Esophagus muscularis mucosa (tissue), 4 donors: Measurements from ENCODE around the gene PCDH1. TPM values are rescaled to one million over a fixed set of nuclear protein-coding genes. Genes with fewer than 3 reads are reported as not detected.

Experiments
- DNase-seq: peaks from one replicate; pipeline ENCODE4 v3.0.0-alpha.2; 2017; ENCODE audit errors: extremely low spot score
- H3K27ac ChIP-seq, 4 donors: fragments of 200-600 bp; sonication (generic); replicated peaks in 1 of 4; 1 replicate in 3 of 4; 2 replicates in 1 of 4; pipeline ENCODE4 v1.5.1; 2016 to 2019; ENCODE audit warnings: mild to moderate bottlenecking in 1 of 4
- H3K27me3 ChIP-seq, 4 donors: fragments of 200-600 bp; sonication (generic); one replicate each; pipeline versions ENCODE4 v1.5.1 to v1.6.0; 2016 to 2019
- H3K36me3 ChIP-seq, 4 donors: fragments of 200-600 bp; sonication (generic); one replicate each; pipeline ENCODE4 v1.5.1; 2016 to 2019
- H3K4me1 ChIP-seq, 4 donors: fragments of 200-600 bp; sonication (generic); one replicate each; pipeline ENCODE4 v1.5.1; 2016 to 2019
- H3K4me3 ChIP-seq, 4 donors: fragments of 200-600 bp; sonication (generic); 1 replicate in 2 of 4; 2 replicates in 2 of 4; pipeline ENCODE4 v1.5.1; 2016 to 2019; ENCODE audit warnings: mild to moderate bottlenecking in 4 of 4, moderate library complexity in 1 of 4
- H3K9me3 ChIP-seq, 4 donors: fragments of 200-600 bp; sonication (generic); 1 replicate in 3 of 4; 2 replicates in 1 of 4; pipeline ENCODE4 v1.5.1; 2016 to 2019
- CTCF ChIP-seq, 3 experiments: fragments of 200-600 bp in 2 of 3; fragments of 450-650 bp in 1 of 3; sonication (generic) in 2 of 3; IDR thresholded peaks; one replicate each; pipeline ENCODE4 v1.5.1; 2017 to 2019; ENCODE audit warnings: antibody characterized with exemption in 3 of 3, mild to moderate bottlenecking in 2 of 3, moderate library complexity in 1 of 3
- EP300 ChIP-seq: sonication (generic); formaldehyde crosslinking; IDR thresholded peaks from one replicate; pipeline ENCODE4 v1.6.1; 2017; ENCODE audit warnings: antibody characterized with exemption
- POLR2A ChIP-seq: fragments of 450-650 bp; IDR thresholded peaks from one replicate; pipeline ENCODE4 v1.6.1; 2017; ENCODE audit warnings: antibody characterized with exemption, moderate library complexity, mild to moderate bottlenecking, low read depth
- POLR2AphosphoS5 ChIP-seq, 2 donors: sonication (generic); formaldehyde crosslinking; IDR thresholded peaks; one replicate each; pipeline ENCODE4 v1.6.1; 2017; ENCODE audit warnings: antibody characterized with exemption in 2 of 2
- WGBS: methylation state at CpG from one replicate; pipeline ENCODE4 v1.1.5; 2018; 5-methylcytosine and 5-hydroxymethylcytosine counted together
- intact Hi-C: fragments of 100-400 bp; cut with DNase I; formaldehyde crosslinking; loops from one replicate; pipeline ENCODE4 v1.15.1; 2023
- total RNA-seq, 4 donors: library from RNA; depleted of rRNA; stranded (reverse); fragments of >200 nt; gene quantifications; one replicate each; pipeline versions ENCODE4 v1.1.0 to v1.2.1, GENCODE V29; 2016

The PCDH1 gene
- total RNA-seq, 4 donors from 2014 or later, result 18.7 to 57.8 (median 38.2) TPM

- no peaks in the 10 kb centered on the region for H3K36me3 ChIP-seq
- H3K4me3 ChIP-seq, result no peak overlapping the region
- H3K4me1 ChIP-seq, result peaks cover 4 to 14% (median 12%) of the 10 kb centered on the region in 4 donors
- no CpG with 5 or more reads among the region's 2 CpGs for WGBS
- H3K9me3 ChIP-seq, result no peaks in the 10 kb centered on the region
- peaks cover 0 to 6% (median 0%) of the 10 kb centered on the region in 4 donors for H3K27me3 ChIP-seq
- DNase-seq, result no peak
- H3K27ac ChIP-seq, result no peak overlapping the region
- intact Hi-C loops, result no loop called here
- TF ChIP-seq CTCF (IDR thresholded peaks at IDR 0.05) (no peak), POLR2A (no peak), POLR2AphosphoS5 (IDR thresholded peaks at IDR 0.05) (no peak), EP300 (no peak)
Observed at GRCh38 chr5:141910271-141910673, 32.1 kb upstream of the PCDH1 start.

GRCh38 chr5:141909212-141909611 is 31.0 kb upstream of the PCDH1 start:
- intact Hi-C loops, result no loop called here
- DNase-seq, result no peak
- Histone ChIP-seq H3K4me1 (peaks cover 4 to 10% (median 8%) of the 10 kb centered on the region in 4 donors), H3K9me3 (no peaks in the 10 kb centered on the region), H3K36me3 (no peaks in the 10 kb centered on the region), H3K27me3 (peaks cover 0 to 6% (median 0%) of the 10 kb centered on the region in 4 donors), H3K27ac (no peak overlapping the region), H3K4me3 (no peak overlapping the region)
- TF ChIP-seq CTCF (IDR thresholded peaks at IDR 0.05) (no peak), POLR2AphosphoS5 (IDR thresholded peaks at IDR 0.05) (no peak)
- 70% methylated on average over 4 of the region's 4 CpGs for WGBS

- no peak for DNase-seq
- H3K4me3 ChIP-seq, result no peak overlapping the region
- H3K4me1 ChIP-seq, result peaks cover under 1 to 6% (median 4%) of the 10 kb centered on the region in 4 donors
- TF ChIP-seq CTCF (IDR thresholded peaks at IDR 0.05) (no peak), POLR2AphosphoS5 (IDR thresholded peaks at IDR 0.05) (no peak), EP300 (no peak), POLR2A (no peak)
- H3K9me3 ChIP-seq, result no peaks in the 10 kb centered on the region
- no peaks in the 10 kb centered on the region for H3K36me3 ChIP-seq
- 92% methylated on average over 2 of the region's 2 CpGs for WGBS
- no peak overlapping the region for H3K27ac ChIP-seq
- intact Hi-C loops, result no loop called here
- peaks cover 0 to 6% (median 0%) of the 10 kb centered on the region in 4 donors for H3K27me3 ChIP-seq
Observed at GRCh38 chr5:141908796-141909195, 30.6 kb upstream of the PCDH1 start.

- Histone ChIP-seq H3K36me3 (no peaks in the 10 kb centered on the region), H3K27ac (no peak overlapping the region), H3K9me3 (no peaks in the 10 kb centered on the region), H3K4me3 (no peak overlapping the region), H3K27me3 (no peaks in the 10 kb centered on the region), H3K4me1 (no peaks in the 10 kb centered on the region)
- 0% methylated on average over 1 of the region's 1 CpG for WGBS
- DNase-seq, result no peak
- TF ChIP-seq POLR2AphosphoS5 (IDR thresholded peaks at IDR 0.05) (no peak), CTCF (IDR thresholded peaks at IDR 0.05) (no peak), POLR2A (no peak), EP300 (no peak)
- intact Hi-C loops, result no loop called here
Observed at GRCh38 chr5:141906972-141907371, 28.8 kb upstream of the PCDH1 start.

DNA sequence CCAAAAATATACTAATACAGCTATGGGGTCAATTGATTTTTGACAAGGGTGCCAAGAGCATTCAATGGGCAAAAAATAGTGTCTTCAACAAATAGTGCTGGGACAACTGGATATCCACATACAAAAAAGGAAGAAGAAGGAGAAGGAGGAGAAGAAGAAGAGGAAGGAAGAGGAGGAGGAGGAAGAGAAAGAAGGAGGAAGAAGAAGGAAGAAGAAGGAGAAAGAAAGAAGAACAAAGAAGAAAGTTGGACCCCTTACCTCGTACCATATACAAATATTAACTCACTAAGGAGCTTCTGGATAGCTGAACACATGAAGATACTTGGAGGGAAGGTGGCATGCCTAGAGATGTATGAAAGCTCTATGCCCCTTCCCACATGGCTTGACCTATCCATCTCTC is 28.3 kb upstream of the PCDH1 start:
- H3K4me3 ChIP-seq, result no peak overlapping the region
- no peaks in the 10 kb centered on the region for H3K36me3 ChIP-seq
- H3K9me3 ChIP-seq, result no peaks in the 10 kb centered on the region
- no peaks in the 10 kb centered on the region for H3K4me1 ChIP-seq
- DNase-seq, result no peak
- TF ChIP-seq EP300 (no peak), CTCF (IDR thresholded peaks at IDR 0.05) (no peak), POLR2AphosphoS5 (IDR thresholded peaks at IDR 0.05) (no peak), POLR2A (no peak)
- intact Hi-C loops, result no loop called here
- no peak overlapping the region for H3K27ac ChIP-seq
- 0% methylated on average over 1 of the region's 1 CpG for WGBS
- H3K27me3 ChIP-seq, result peaks cover 0 to 2% (median 0%) of the 10 kb centered on the region in 4 donors
